Caco-2 (cell line): ENCODE results near the gene KDM8. TPM values are rescaled to one million over a fixed set of nuclear protein-coding genes. Genes with fewer than 3 reads are reported as not detected.

Experiments
- BruUV-seq: library from RNA; stranded (reverse); fragments of 400-500 nt; replicated peaks from 2 replicates; lab custom pipeline; 2021; lab: Mats Ljungman, UMichigan
- CTCF ChIA-PET: fragments of 300-600 bp; sonication (Branson Sonifier 250); formaldehyde crosslinking; loops from one replicate; lab custom pipeline; 2022; ENCODE audit warnings: antibody characterized with exemption; lab: Charles Lee
- POLR2A ChIA-PET: fragments of 300-600 bp; sonication (Branson Sonifier 250); formaldehyde crosslinking; loops from one replicate; lab custom pipeline; 2022; ENCODE audit warnings: antibody characterized with exemption; lab: Charles Lee
- DNase-seq, 2 experiments: peaks; one replicate each; pipeline versions ENCODE4 v3.0.0 to v3.0.0-alpha.2; 2020 to 2022
- H3K27me3 ChIP-seq: replicated peaks from 2 replicates; pipeline ENCODE4 v1.6.0; 2011; ENCODE audit warnings: low read length; ENCODE audit not compliant: control insufficient read depth, insufficient read depth
- H3K36me3 ChIP-seq: 2 replicates; pipeline ENCODE4 v1.5.1; 2011; ENCODE audit warnings: low read length; ENCODE audit not compliant: control insufficient read depth, insufficient read depth
- H3K4me1 ChIP-seq: fragments of 250-450 bp; sonication (Bioruptor Pico); 2 replicates; pipeline ENCODE4 v1.5.1; 2020; ENCODE audit warnings: mild to moderate bottlenecking
- H3K4me3 ChIP-seq: 2 replicates; pipeline ENCODE4 v1.5.1; 2011; ENCODE audit warnings: low read depth, mild to moderate bottlenecking, control low read depth, low read length
- H3K9me3 ChIP-seq: fragments of 250-450 bp; sonication (Bioruptor Pico); 2 replicates; pipeline ENCODE4 v1.5.1; 2020; ENCODE audit warnings: mild to moderate bottlenecking, moderate library complexity
- H3K27ac Mint-ChIP-seq: one replicate; pipeline ENCODE4 v1.8.0; 2022; ENCODE audit warnings: mixed read lengths; ENCODE audit not compliant: unreplicated experiment
- H3K27me3 Mint-ChIP-seq: one replicate; pipeline ENCODE4 v1.8.0; 2022; ENCODE audit warnings: mixed read lengths; ENCODE audit not compliant: insufficient read depth, unreplicated experiment
- H3K36me3 Mint-ChIP-seq: one replicate; pipeline ENCODE4 v1.8.0; 2022; ENCODE audit warnings: mild to moderate bottlenecking, mixed read lengths; ENCODE audit not compliant: insufficient read depth, unreplicated experiment
- H3K4me1 Mint-ChIP-seq: one replicate; pipeline ENCODE4 v1.8.0; 2022; ENCODE audit warnings: low read depth, mixed read lengths; ENCODE audit not compliant: unreplicated experiment
- H3K4me3 Mint-ChIP-seq: one replicate; pipeline ENCODE4 v1.8.0; 2022; ENCODE audit warnings: mild to moderate bottlenecking, moderate library complexity, mixed read lengths; ENCODE audit not compliant: unreplicated experiment
- H3K9me3 Mint-ChIP-seq: one replicate; pipeline ENCODE4 v1.8.0; 2022; ENCODE audit warnings: mixed read lengths; ENCODE audit not compliant: unreplicated experiment
- intact Hi-C: fragments of 100-400 bp; cut with micrococcal nuclease; formaldehyde crosslinking; loops from one replicate; pipeline ENCODE4 v1.10.0; 2022; ENCODE audit not compliant: unreplicated experiment
- total RNA-seq: library from RNA; stranded (reverse); gene quantifications from 2 replicates; pipeline ENCODE4 v1.2.3, GENCODE V29; 2022
- TF ChIP-seq, protein P1 (sequence below), 2 experiments: fragments of 200-600 bp in 1 of 2; IDR thresholded peaks; 1 replicate in 1 of 2; 2 replicates in 1 of 2; pipeline versions ENCODE4 v1.5.1 to v1.8.0; 2011 to 2022; ENCODE audit warnings: antibody characterized with exemption in 1 of 2, control low read depth in 1 of 2, inconsistent platforms in 1 of 2, low read depth in 1 of 2, low read length in 1 of 2, mild to moderate bottlenecking in 1 of 2, moderate library complexity in 1 of 2; ENCODE audit not compliant: insufficient read depth in 1 of 2, severe bottlenecking in 1 of 2, unreplicated experiment in 1 of 2

Gene KDM8
- total RNA-seq, 1 experiment from 2014 or later = 7.0 TPM

DNA sequence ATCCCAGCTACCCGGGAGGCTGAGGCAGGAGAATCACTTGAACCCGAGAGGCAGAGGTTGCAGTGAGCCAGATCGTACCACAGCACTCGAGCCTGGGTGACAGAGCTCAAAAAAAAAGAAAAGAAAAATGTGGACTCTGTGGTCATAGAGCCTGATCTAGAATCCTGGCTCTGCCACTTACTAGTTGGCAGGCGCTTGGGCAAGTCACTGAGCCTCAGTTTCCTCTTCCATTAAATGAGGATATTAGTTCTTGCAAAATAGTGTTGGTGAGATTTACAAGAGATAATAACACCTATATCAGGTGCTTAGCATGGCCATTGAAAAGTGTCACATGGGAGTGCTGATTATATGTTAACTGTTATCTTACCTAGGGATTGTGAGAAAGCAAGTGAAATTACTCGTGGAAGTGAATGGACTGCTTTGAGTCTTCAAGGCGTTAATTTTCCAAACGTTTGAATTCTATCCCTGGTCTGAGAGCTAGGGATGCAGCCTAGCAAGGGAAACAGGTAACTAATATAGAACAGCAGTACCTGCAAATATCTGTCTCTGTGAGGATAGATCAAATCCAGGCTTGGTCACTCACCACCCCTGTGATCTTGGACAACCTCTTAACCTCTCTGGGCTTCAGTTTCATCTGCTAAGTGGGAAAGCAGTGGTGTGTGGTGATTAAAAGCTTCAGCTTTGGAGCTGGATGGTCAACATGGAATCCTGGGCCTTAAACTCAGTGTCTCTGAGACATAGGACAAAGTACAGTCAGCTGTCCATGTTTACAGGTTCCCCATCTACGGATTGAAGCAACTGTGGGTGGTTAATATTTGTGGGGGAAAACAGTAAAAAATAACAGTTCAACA, 66.2 kb downstream of the KDM8 start:
- no peaks in the 10 kb centered on the region for H3K9me3 ChIP-seq
- no peaks in the 10 kb centered on the region for H3K27me3 Mint-ChIP-seq
- H3K4me1 ChIP-seq = peaks cover 25% of the 10 kb centered on the region
- peak overlapping the region; percentile 91 for H3K4me3 ChIP-seq
- intact Hi-C loops = loop anchor here (2.0 kb wide), 2 partner anchors 43 to 95 kb away; partner anchors contain the start of gene IL4R
- POLR2A ChIA-PET = no interaction called here
- peaks cover 29% of the 10 kb centered on the region for H3K4me1 Mint-ChIP-seq
- H3K4me3 Mint-ChIP-seq = peak overlapping the region; percentile 99
- TF ChIP-seq, protein P1, sequence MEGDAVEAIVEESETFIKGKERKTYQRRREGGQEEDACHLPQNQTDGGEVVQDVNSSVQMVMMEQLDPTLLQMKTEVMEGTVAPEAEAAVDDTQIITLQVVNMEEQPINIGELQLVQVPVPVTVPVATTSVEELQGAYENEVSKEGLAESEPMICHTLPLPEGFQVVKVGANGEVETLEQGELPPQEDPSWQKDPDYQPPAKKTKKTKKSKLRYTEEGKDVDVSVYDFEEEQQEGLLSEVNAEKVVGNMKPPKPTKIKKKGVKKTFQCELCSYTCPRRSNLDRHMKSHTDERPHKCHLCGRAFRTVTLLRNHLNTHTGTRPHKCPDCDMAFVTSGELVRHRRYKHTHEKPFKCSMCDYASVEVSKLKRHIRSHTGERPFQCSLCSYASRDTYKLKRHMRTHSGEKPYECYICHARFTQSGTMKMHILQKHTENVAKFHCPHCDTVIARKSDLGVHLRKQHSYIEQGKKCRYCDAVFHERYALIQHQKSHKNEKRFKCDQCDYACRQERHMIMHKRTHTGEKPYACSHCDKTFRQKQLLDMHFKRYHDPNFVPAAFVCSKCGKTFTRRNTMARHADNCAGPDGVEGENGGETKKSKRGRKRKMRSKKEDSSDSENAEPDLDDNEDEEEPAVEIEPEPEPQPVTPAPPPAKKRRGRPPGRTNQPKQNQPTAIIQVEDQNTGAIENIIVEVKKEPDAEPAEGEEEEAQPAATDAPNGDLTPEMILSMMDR (IDR thresholded peaks at IDR 0.05; ENCODE audit: insufficient read depth in 1 of 2, low read depth in 1 of 2, low read length in 1 of 2, severe bottlenecking in 1 of 2, unreplicated experiment in 1 of 2) = no peak
- no peak for DNase-seq
- H3K36me3 Mint-ChIP-seq = peaks cover 17% of the 10 kb centered on the region
- no TSS peak for BruUV-seq
- no peaks in the 10 kb centered on the region for H3K27me3 ChIP-seq
- CTCF ChIA-PET = no interaction called here
- no peaks in the 10 kb centered on the region for H3K36me3 ChIP-seq
- peak overlapping the region; percentile 97 for H3K27ac Mint-ChIP-seq
- peaks cover 13% of the 10 kb centered on the region for H3K9me3 Mint-ChIP-seq

DNA sequence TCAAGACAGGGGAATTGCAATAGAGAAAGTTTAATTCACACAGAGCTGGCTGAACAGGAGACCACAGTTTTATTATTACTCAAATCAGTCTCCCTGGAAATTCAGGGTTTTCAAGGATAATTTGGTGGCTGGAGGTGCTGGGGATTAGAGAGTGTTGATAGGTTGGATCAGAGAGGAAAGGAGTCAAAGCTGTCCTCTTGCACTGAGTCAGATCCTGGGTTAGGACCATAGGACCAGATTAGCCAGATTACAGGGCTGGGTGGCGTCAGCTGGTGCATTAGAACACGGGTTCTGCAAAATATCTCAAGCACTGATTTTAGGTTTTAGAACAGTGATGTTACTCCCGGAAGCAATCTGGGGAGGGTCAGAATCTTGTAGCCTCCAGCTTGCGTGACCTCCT, 67.0 kb downstream of the KDM8 start:
- no peak overlapping the region for H3K27ac Mint-ChIP-seq
- no peaks in the 10 kb centered on the region for H3K27me3 ChIP-seq
- no peak overlapping the region for H3K4me3 Mint-ChIP-seq
- DNase-seq = no peak
- no peaks in the 10 kb centered on the region for H3K27me3 Mint-ChIP-seq
- H3K4me1 Mint-ChIP-seq = peaks cover 26% of the 10 kb centered on the region
- peaks cover 17% of the 10 kb centered on the region for H3K36me3 Mint-ChIP-seq
- ChIA-PET POLR2A (no interaction called here), CTCF (no interaction called here)
- no TSS peak for BruUV-seq
- peaks cover 29% of the 10 kb centered on the region for H3K4me1 ChIP-seq
- H3K9me3 Mint-ChIP-seq = peaks cover 13% of the 10 kb centered on the region
- H3K36me3 ChIP-seq = no peaks in the 10 kb centered on the region
- no peaks in the 10 kb centered on the region for H3K9me3 ChIP-seq
- intact Hi-C loops = no loop called here
- no peak overlapping the region for H3K4me3 ChIP-seq
- TF ChIP-seq, protein P1 (IDR thresholded peaks at IDR 0.05; ENCODE audit: insufficient read depth in 1 of 2, low read depth in 1 of 2, low read length in 1 of 2, severe bottlenecking in 1 of 2, unreplicated experiment in 1 of 2) = no peak

Other genes starting within 250 kb of the KDM8 start
- gene C16orf82, start 136.6 kb upstream of the KDM8 start, total RNA-seq = not detected in 2 replicates
- 33.4 and 37.0 TPM in 2 replicates for gene NSMCE1, start 65.2 kb downstream of the KDM8 start, total RNA-seq
- gene IL4R, start 110.4 kb downstream of the KDM8 start, total RNA-seq = 32.6 and 34.4 TPM in 2 replicates
- 0.07 and 0.12 TPM in 2 replicates for gene IL21R, start 198.6 kb downstream of the KDM8 start, total RNA-seq